A549 (cell line): ENCODE measurements around the gene DNAJB6.

Source experiments
- CTCF ChIP-seq: fragments of >200 bp; sonication (Bioruptor Twin); formaldehyde crosslinking; IDR thresholded peaks from 3 replicates; pipeline ENCODE4 v1.5.1; 2016
- ELK1 ChIP-seq: fragments of 150-350 bp; IDR thresholded peaks from 2 replicates; pipeline ENCODE4 v1.6.1; 2014; ENCODE audit warnings: low read depth, mild to moderate bottlenecking, low read length
- EP300 ChIP-seq, 2 experiments: fragments of >200 bp; sonication (Bioruptor Twin); formaldehyde crosslinking; IDR thresholded peaks; 2 replicates in 1 of 2; 3 replicates in 1 of 2; pipeline ENCODE4 v1.6.1; 2016 to 2017
- MAFK ChIP-seq: fragments of 450-650 bp; IDR thresholded peaks from 2 replicates; pipeline ENCODE4 v1.6.1; 2014; ENCODE audit not compliant: partially characterized antibody
- MAX ChIP-seq: IDR thresholded peaks from 2 replicates; pipeline ENCODE4 v1.6.1; 2012
- RCOR1 ChIP-seq: fragments of 150-350 bp; IDR thresholded peaks from 2 replicates; pipeline ENCODE4 v1.6.1; 2014; ENCODE audit warnings: antibody characterized with exemption, low read length, low read depth
- USF2 ChIP-seq: fragments of 450-650 bp; IDR thresholded peaks from 2 replicates; pipeline ENCODE4 v1.6.1; 2014; ENCODE audit warnings: antibody characterized with exemption

GRCh38 chr7:157323401-157323800 lies 13.4 kb upstream of the DNAJB6 start:
- TF ChIP-seq USF2 (no peak), MAX (no peak), RCOR1 (no peak), CTCF (no peak), ELK1 (no peak), MAFK (no peak), EP300 (IDR thresholded peaks at IDR 0.05) (no peak)
